Liver (tissue), 9 donors: Measurements from ENCODE around the gene XPNPEP3. TPM values are rescaled to one million over a fixed set of nuclear protein-coding genes. Genes with fewer than 3 reads are reported as not detected.

Source experiments
- DNase-seq: peaks from one replicate; pipeline ENCODE4 v3.0.0-alpha.2; 2017; ENCODE audit warnings: low spot score
- H3K27ac ChIP-seq, 2 donors: one replicate each; pipeline ENCODE4 v1.7.0; 2013; ENCODE audit warnings: inconsistent platforms in 2 of 2, low read length in 2 of 2, control low read depth in 1 of 2, low read depth in 1 of 2, mild to moderate bottlenecking in 1 of 2
- H3K27me3 ChIP-seq, 4 donors: one replicate each; pipeline versions ENCODE4 v1.6.1 to v1.7.0; 2013; ENCODE audit warnings: low read length in 3 of 4, inconsistent platforms in 1 of 4, mild to moderate bottlenecking in 1 of 4, moderate library complexity in 1 of 4; ENCODE audit not compliant: control insufficient read depth in 4 of 4, insufficient read depth in 4 of 4
- H3K36me3 ChIP-seq, 4 donors: one replicate each; pipeline versions ENCODE4 v1.6.1 to v1.7.0; 2013; ENCODE audit warnings: low read length in 3 of 4, mild to moderate bottlenecking in 3 of 4, low read depth in 1 of 4, moderate library complexity in 1 of 4; ENCODE audit not compliant: control insufficient read depth in 4 of 4, insufficient read depth in 3 of 4
- H3K4me1 ChIP-seq, 4 donors: one replicate each; pipeline versions ENCODE4 v1.6.1 to v1.7.0; 2013; ENCODE audit warnings: low read length in 3 of 4, mild to moderate bottlenecking in 3 of 4, moderate library complexity in 1 of 4; ENCODE audit not compliant: control insufficient read depth in 4 of 4, insufficient read depth in 4 of 4
- H3K4me3 ChIP-seq, 3 donors: one replicate each; pipeline versions ENCODE4 v1.6.1 to v1.7.0; 2013; ENCODE audit warnings: low read length in 3 of 3, control low read depth in 1 of 3, low read depth in 1 of 3, mild to moderate bottlenecking in 1 of 3
- H3K9ac ChIP-seq, 2 donors: one replicate each; pipeline ENCODE4 v1.7.0; 2013; ENCODE audit warnings: low read length in 2 of 2, mild to moderate bottlenecking in 2 of 2, moderate library complexity in 2 of 2, control low read depth in 1 of 2, low read depth in 1 of 2
- H3K9me3 ChIP-seq, 4 donors: one replicate each; pipeline versions ENCODE4 v1.6.1 to v1.7.0; 2013; ENCODE audit warnings: low read length in 3 of 4; ENCODE audit not compliant: control insufficient read depth in 4 of 4
- ATF3 ChIP-seq: IDR thresholded peaks from 2 replicates; pipeline ENCODE4 v1.6.1; 2016; ENCODE audit warnings: antibody characterized with exemption
- CTCF ChIP-seq: fragments of 150-350 bp; IDR thresholded peaks from 2 replicates; pipeline ENCODE4 v1.5.1; 2017; ENCODE audit warnings: improper control_type of control experiment, low read depth, low read length; ENCODE audit not compliant: missing input control
- EGR1 ChIP-seq, 2 donors: IDR thresholded peaks; 2 replicates each; pipeline ENCODE4 v1.6.1; 2016 to 2018; ENCODE audit warnings: antibody characterized with exemption in 2 of 2, low read depth in 2 of 2
- FOXA1 ChIP-seq: IDR thresholded peaks from 2 replicates; pipeline ENCODE4 v1.6.1; 2016; ENCODE audit warnings: antibody characterized with exemption
- FOXA2 ChIP-seq: IDR thresholded peaks from 2 replicates; pipeline ENCODE4 v1.6.1; 2016; ENCODE audit warnings: antibody characterized with exemption
- GABPA ChIP-seq, 2 donors: IDR thresholded peaks in 1 of 2; conservative IDR thresholded peaks in 1 of 2; 2 replicates each; pipeline ENCODE4 v1.6.1; 2016; ENCODE audit warnings: antibody characterized with exemption in 2 of 2, mild to moderate bottlenecking in 1 of 2, moderate library complexity in 1 of 2
- HNF4A ChIP-seq, 2 donors: conservative IDR thresholded peaks; 2 replicates each; pipeline ENCODE4 v1.6.1; 2016; ENCODE audit warnings: antibody characterized with exemption in 2 of 2, mild to moderate bottlenecking in 2 of 2
- HNF4G ChIP-seq: IDR thresholded peaks from 2 replicates; pipeline ENCODE4 v1.6.1; 2016; ENCODE audit warnings: antibody characterized with exemption
- JUND ChIP-seq, 2 donors: IDR thresholded peaks; 2 replicates each; pipeline ENCODE4 v1.6.1; 2016; ENCODE audit warnings: antibody characterized with exemption in 2 of 2
- MAX ChIP-seq: IDR thresholded peaks from 2 replicates; pipeline ENCODE4 v1.6.1; 2016; ENCODE audit warnings: antibody characterized with exemption
- NR2F2 ChIP-seq: IDR thresholded peaks from 2 replicates; pipeline ENCODE4 v1.6.1; 2016; ENCODE audit warnings: antibody characterized with exemption
- RAD21 ChIP-seq, 2 donors: IDR thresholded peaks; 2 replicates each; pipeline ENCODE4 v1.6.1; 2016; ENCODE audit warnings: antibody characterized with exemption in 2 of 2, mild to moderate bottlenecking in 2 of 2
- RXRA ChIP-seq, 2 donors: IDR thresholded peaks; 2 replicates each; pipeline ENCODE4 v1.6.1; 2017 to 2018; ENCODE audit warnings: antibody characterized with exemption in 2 of 2, mild to moderate bottlenecking in 1 of 2
- SP1 ChIP-seq: IDR thresholded peaks from 2 replicates; pipeline ENCODE4 v1.6.1; 2018; ENCODE audit warnings: antibody characterized with exemption, mild to moderate bottlenecking
- TAF1 ChIP-seq: conservative IDR thresholded peaks from 2 replicates; pipeline ENCODE4 v1.6.1; 2016; ENCODE audit warnings: antibody characterized with exemption, mild to moderate bottlenecking
- YY1 ChIP-seq: IDR thresholded peaks from 2 replicates; pipeline ENCODE4 v1.6.1; 2016; ENCODE audit warnings: antibody characterized with exemption, mild to moderate bottlenecking
- ZBTB33 ChIP-seq: IDR thresholded peaks from 2 replicates; pipeline ENCODE4 v1.6.1; 2016; ENCODE audit warnings: antibody characterized with exemption
- WGBS: extraction: QIAGEN DNeasy Blood & Tissue Kit; methylation state at CpG from one replicate; pipeline ENCODE4 v1.1.7; 2013; 5-methylcytosine and 5-hydroxymethylcytosine counted together
- polyA plus RNA-seq, 2 donors: library from polyadenylated mRNA; stranded (reverse) in 1 of 2; unstranded in 1 of 2; fragments of 200-250 nt in 1 of 2; fragments of >200 nt in 1 of 2; fragmentation: Nextera tagmentation in 1 of 2; extraction: Ambion mirVana in 1 of 2; gene quantifications; one replicate each; pipeline versions ENCODE4 v1.2.1 to v1.2.3, GENCODE V29; 2013 to 2015
- total RNA-seq, 2 donors: library from RNA; depleted of rRNA; stranded (reverse); fragments of >200 nt; gene quantifications; one replicate each; pipeline ENCODE4 v1.2.3, GENCODE V29; 2014
- donor health status: healthy.
- donor health status: healthy.
- donor health status: healthy.
- donor health status: healthy.
- donor health status: healthy.

The XPNPEP3 gene
- total and polyA plus RNA-seq, 4 donors, result 5.5 to 16.4 (median 8.6) TPM

- DNase-seq, result no peak
- Histone ChIP-seq H3K9ac (no peak overlapping the region), H3K4me1 (peaks cover 0 to 6% (median 4%) of the 10 kb centered on the region in 4 donors), H3K4me3 (no peak overlapping the region), H3K27ac (no peak overlapping the region), H3K36me3 (peaks cover 0 to 44% (median 21%) of the 10 kb centered on the region in 4 donors), H3K27me3 (no peaks in the 10 kb centered on the region), H3K9me3 (no peaks in the 10 kb centered on the region)
- TF ChIP-seq CTCF (no peak), ZBTB33 (no peak), FOXA2 (no peak), FOXA1 (no peak), GABPA (IDR thresholded peaks at IDR 0.05 in 1 of 2, conservative IDR thresholded peaks at IDR 0.05 in 1 of 2) (no peak), SP1 (no peak), RXRA (IDR thresholded peaks at IDR 0.05) (no peak), JUND (IDR thresholded peaks at IDR 0.05) (no peak), HNF4G (no peak), HNF4A (conservative IDR thresholded peaks at IDR 0.05) (no peak), NR2F2 (no peak), TAF1 (no peak), RAD21 (IDR thresholded peaks at IDR 0.05) (no peak), ATF3 (no peak), MAX (no peak), YY1 (no peak)
- 91% methylated on average over 9 of the region's 9 CpGs for WGBS
These were observed 63.6 kb downstream of the XPNPEP3 start for GRCh38 chr22:40920526-40920925.

- no peak for DNase-seq
- TF ChIP-seq RAD21 (IDR thresholded peaks at IDR 0.05) (peak; percentile 86 to 89), CTCF (peak; percentile 70), EGR1 (IDR thresholded peaks at IDR 0.05; ENCODE audit: low read depth in 2 of 2) (no peak)
These were observed 65.7 kb downstream of the XPNPEP3 start for GRCh38 chr22:40922484-40923303.

More at GRCh38 chr22:40922484-40923303, 65.7 kb downstream of the XPNPEP3 start:
- Histone ChIP-seq H3K27ac (no peak overlapping the region), H3K9me3 (no peaks in the 10 kb centered on the region), H3K36me3 (peaks cover 3 to 46% (median 32%) of the 10 kb centered on the region in 4 donors), H3K4me1 (peaks cover 0 to 6% (median 4%) of the 10 kb centered on the region in 4 donors), H3K9ac (peak overlapping the region in 1 of 2 donors; percentile 13), H3K4me3 (no peak overlapping the region), H3K27me3 (no peaks in the 10 kb centered on the region)
- WGBS, result 59% methylated on average over 5 of the region's 5 CpGs
